Smooth muscle cell (in vitro differentiated cells): ENCODE data around the gene MAPT. TPM values are rescaled to one million over a fixed set of nuclear protein-coding genes. Genes with fewer than 3 reads are reported as not detected.
"Not testable (repeated sequence)": the region's sequence is repeated elsewhere in the genome, so short reads cannot be mapped to it uniquely, and the experiment has no call there.

Source experiments
- DNase-seq: peaks from one replicate; lab custom pipeline; 2025; ENCODE audit not compliant: unreplicated experiment; lab: John Stamatoyannopoulos, UW
- H2AFZ ChIP-seq: fragments of 200-600 bp; sonication (generic); 2 replicates; pipeline ENCODE4 v1.6.0; 2016; ENCODE audit warnings: antibody characterized with exemption, low read depth, mild to moderate bottlenecking
- H3F3A ChIP-seq: fragments of 200-600 bp; sonication (generic); 2 replicates; pipeline ENCODE4 v1.6.0; 2017; ENCODE audit warnings: antibody characterized with exemption, low read depth
- H3K27ac ChIP-seq: fragments of 200-600 bp; sonication (generic); 2 replicates; pipeline ENCODE4 v1.5.1; 2016; ENCODE audit warnings: low read depth, mild to moderate bottlenecking
- H3K27me3 ChIP-seq: fragments of 200-600 bp; sonication (generic); 2 replicates; pipeline ENCODE4 v1.6.1; 2016; ENCODE audit warnings: low read depth, mild to moderate bottlenecking
- H3K36me3 ChIP-seq: fragments of 200-600 bp; sonication (generic); 2 replicates; pipeline ENCODE4 v1.5.1; 2016; ENCODE audit warnings: low read depth
- H3K4me1 ChIP-seq: fragments of 200-600 bp; sonication (generic); 2 replicates; pipeline ENCODE4 v1.5.1; 2016; ENCODE audit warnings: low read depth
- H3K4me2 ChIP-seq: fragments of 200-600 bp; sonication (generic); 2 replicates; pipeline ENCODE4 v1.6.0; 2016; ENCODE audit warnings: mild to moderate bottlenecking
- H3K4me3 ChIP-seq: fragments of 200-600 bp; sonication (generic); 2 replicates; pipeline ENCODE4 v1.5.1; 2016; ENCODE audit warnings: mild to moderate bottlenecking
- H3K79me2 ChIP-seq: fragments of 200-600 bp; sonication (generic); 2 replicates; pipeline ENCODE4 v1.6.0; 2016; ENCODE audit warnings: low read depth, mild to moderate bottlenecking
- H3K9ac ChIP-seq: fragments of 200-600 bp; sonication (generic); 2 replicates; pipeline ENCODE4 v1.6.0; 2016; ENCODE audit warnings: low read depth
- H3K9me3 ChIP-seq: fragments of 200-600 bp; sonication (generic); replicated peaks from 2 replicates; pipeline ENCODE4 v1.5.1; 2016; ENCODE audit warnings: low read depth
- H4K20me1 ChIP-seq: fragments of 200-600 bp; sonication (generic); 2 replicates; pipeline ENCODE4 v1.6.0; 2016; ENCODE audit warnings: low read depth
- CTCF ChIP-seq: fragments of 200-600 bp; sonication (generic); IDR thresholded peaks from 2 replicates; pipeline ENCODE4 v1.5.1; 2017; ENCODE audit warnings: borderline replicate concordance, mild to moderate bottlenecking, antibody characterized with exemption; ENCODE audit not compliant: insufficient read depth, poor library complexity, severe bottlenecking
- WGBS: methylation state at CpG from one replicate; pipeline ENCODE4 v1.1.7; 2016; ENCODE audit warnings: low lambda C conversion rate; 5-methylcytosine and 5-hydroxymethylcytosine counted together
- polyA plus RNA-seq: library from polyadenylated mRNA; unstranded; fragments of >200 nt; fragmentation: Nextera tagmentation; extraction: Ambion mirVana; gene quantifications from 2 replicates; pipeline ENCODE4 v1.2.1, GENCODE V29; 2016
- total RNA-seq: library from RNA; depleted of rRNA; stranded (reverse); fragments of >200 nt; gene quantifications from 2 replicates; pipeline ENCODE4 v1.2.3, GENCODE V29; 2014

MAPT gene
- total and polyA plus RNA-seq, 2 experiments from 2014 or later: 0.49 to 1.7 TPM

- H2AFZ ChIP-seq: no peak overlapping the region
- no peaks in the 10 kb centered on the region for H3K9me3 ChIP-seq
- H3K27ac ChIP-seq: no peak overlapping the region
- H3K79me2 ChIP-seq: no peaks in the 10 kb centered on the region
- no peak for TF ChIP-seq CTCF
- no peaks in the 10 kb centered on the region for H3K36me3 ChIP-seq
- H3K4me2 ChIP-seq: no peak overlapping the region
- WGBS: 62% methylated on average over 6 of the region's 6 CpGs
- no peaks in the 10 kb centered on the region for H3F3A ChIP-seq
- H3K4me3 ChIP-seq: no peak overlapping the region
- no peaks in the 10 kb centered on the region for H4K20me1 ChIP-seq
- DNase-seq: no peak
- no peaks in the 10 kb centered on the region for H3K27me3 ChIP-seq
- no peak overlapping the region for H3K9ac ChIP-seq
- H3K4me1 ChIP-seq: no peaks in the 10 kb centered on the region
Observed at GRCh38 chr17:46003907-46004748, 109.8 kb downstream of the MAPT start.

- not testable (repeated sequence) for DNase-seq, H3K79me2 ChIP-seq, H3K9me3 ChIP-seq, H4K20me1 ChIP-seq, H3K4me2 ChIP-seq, H3K27ac ChIP-seq, H3K9ac ChIP-seq, H3F3A ChIP-seq, H3K4me3 ChIP-seq, H2AFZ ChIP-seq, H3K4me1 ChIP-seq, H3K27me3 ChIP-seq, H3K36me3 ChIP-seq
- WGBS: 100% methylated on average over 1 of the region's 1 CpG
Observed at GRCh38 chr17:46006082-46006481, 111.7 kb downstream of the MAPT start.

- 89% methylated on average over 2 of the region's 2 CpGs for WGBS
- H3K9me3 ChIP-seq: no peaks in the 10 kb centered on the region
- no peak for TF ChIP-seq CTCF
- H3K27me3 ChIP-seq: no peaks in the 10 kb centered on the region
- H3F3A ChIP-seq: no peaks in the 10 kb centered on the region
- no peak overlapping the region for H3K4me2 ChIP-seq
- H2AFZ ChIP-seq: no peak overlapping the region
- H3K36me3 ChIP-seq: no peaks in the 10 kb centered on the region
- no peak overlapping the region for H3K27ac ChIP-seq
- H3K9ac ChIP-seq: no peak overlapping the region
- no peak for DNase-seq
- no peaks in the 10 kb centered on the region for H3K79me2 ChIP-seq
- no peaks in the 10 kb centered on the region for H3K4me1 ChIP-seq
- H3K4me3 ChIP-seq: no peak overlapping the region
- no peaks in the 10 kb centered on the region for H4K20me1 ChIP-seq
Observed at GRCh38 chr17:46007461-46007965, 113.2 kb downstream of the MAPT start.

GRCh38 chr17:46008591-46008990, 114.2 kb downstream of the MAPT start:
- Histone ChIP-seq H4K20me1 (no peaks in the 10 kb centered on the region), H3K4me1 (no peaks in the 10 kb centered on the region), H3F3A (no peaks in the 10 kb centered on the region), H3K36me3 (no peaks in the 10 kb centered on the region), H3K27ac (no peak overlapping the region), H3K4me3 (no peak overlapping the region), H3K9me3 (no peaks in the 10 kb centered on the region), H2AFZ (no peak overlapping the region), H3K79me2 (no peaks in the 10 kb centered on the region), H3K4me2 (no peak overlapping the region), H3K27me3 (no peaks in the 10 kb centered on the region), H3K9ac (no peak overlapping the region)
- DNase-seq: no peak
- no peak for TF ChIP-seq CTCF
- 92% methylated on average over 9 of the region's 9 CpGs for WGBS
